Esophagus muscularis mucosa (tissue), 4 donors: Measurements from ENCODE around the gene RALA. TPM values are rescaled to one million over a fixed set of nuclear protein-coding genes. Genes with fewer than 3 reads are reported as not detected.
A peak's percentile ranks its signal among the peaks of the same experiment; 100 is the strongest.

Experiments used
- DNase-seq: peaks from one replicate; pipeline ENCODE4 v3.0.0-alpha.2; 2017; ENCODE audit errors: extremely low spot score
- H3K27ac ChIP-seq, 4 donors: fragments of 200-600 bp; sonication (generic); replicated peaks in 1 of 4; 1 replicate in 3 of 4; 2 replicates in 1 of 4; pipeline ENCODE4 v1.5.1; 2016 to 2019; ENCODE audit warnings: mild to moderate bottlenecking in 1 of 4
- H3K27me3 ChIP-seq, 4 donors: fragments of 200-600 bp; sonication (generic); one replicate each; pipeline versions ENCODE4 v1.5.1 to v1.6.0; 2016 to 2019
- H3K36me3 ChIP-seq, 4 donors: fragments of 200-600 bp; sonication (generic); one replicate each; pipeline ENCODE4 v1.5.1; 2016 to 2019
- H3K4me1 ChIP-seq, 4 donors: fragments of 200-600 bp; sonication (generic); one replicate each; pipeline ENCODE4 v1.5.1; 2016 to 2019
- H3K4me3 ChIP-seq, 4 donors: fragments of 200-600 bp; sonication (generic); 1 replicate in 2 of 4; 2 replicates in 2 of 4; pipeline ENCODE4 v1.5.1; 2016 to 2019; ENCODE audit warnings: mild to moderate bottlenecking in 4 of 4, moderate library complexity in 1 of 4
- H3K9me3 ChIP-seq, 4 donors: fragments of 200-600 bp; sonication (generic); 1 replicate in 3 of 4; 2 replicates in 1 of 4; pipeline ENCODE4 v1.5.1; 2016 to 2019
- CTCF ChIP-seq, 3 experiments: fragments of 200-600 bp in 2 of 3; fragments of 450-650 bp in 1 of 3; sonication (generic) in 2 of 3; IDR thresholded peaks; one replicate each; pipeline ENCODE4 v1.5.1; 2017 to 2019; ENCODE audit warnings: antibody characterized with exemption in 3 of 3, mild to moderate bottlenecking in 2 of 3, moderate library complexity in 1 of 3
- EP300 ChIP-seq: sonication (generic); formaldehyde crosslinking; IDR thresholded peaks from one replicate; pipeline ENCODE4 v1.6.1; 2017; ENCODE audit warnings: antibody characterized with exemption
- POLR2A ChIP-seq: fragments of 450-650 bp; IDR thresholded peaks from one replicate; pipeline ENCODE4 v1.6.1; 2017; ENCODE audit warnings: antibody characterized with exemption, moderate library complexity, mild to moderate bottlenecking, low read depth
- POLR2AphosphoS5 ChIP-seq, 2 donors: sonication (generic); formaldehyde crosslinking; IDR thresholded peaks; one replicate each; pipeline ENCODE4 v1.6.1; 2017; ENCODE audit warnings: antibody characterized with exemption in 2 of 2
- WGBS: methylation state at CpG from one replicate; pipeline ENCODE4 v1.1.5; 2018; 5-methylcytosine and 5-hydroxymethylcytosine counted together
- intact Hi-C: fragments of 100-400 bp; cut with DNase I; formaldehyde crosslinking; loops from one replicate; pipeline ENCODE4 v1.15.1; 2023
- total RNA-seq, 4 donors: library from RNA; depleted of rRNA; stranded (reverse); fragments of >200 nt; gene quantifications; one replicate each; pipeline versions ENCODE4 v1.1.0 to v1.2.1, GENCODE V29; 2016

Gene RALA
- total RNA-seq, 4 donors from 2014 or later = 12.3 to 25.1 (median 19.6) TPM

GRCh38 chr7:39735903-39736302, 112.5 kb downstream of the RALA start:
- H3K36me3 ChIP-seq = no peaks in the 10 kb centered on the region
- peaks cover 21 to 34% (median 26%) of the 10 kb centered on the region in 4 donors for H3K4me1 ChIP-seq
- H3K4me3 ChIP-seq = no peak overlapping the region
- H3K27ac ChIP-seq = no peak overlapping the region
- H3K27me3 ChIP-seq = no peaks in the 10 kb centered on the region
- DNase-seq = no peak
- TF ChIP-seq POLR2A = no peak
- TF ChIP-seq POLR2AphosphoS5 (IDR thresholded peaks at IDR 0.05) = no peak
- no peak for TF ChIP-seq CTCF (IDR thresholded peaks at IDR 0.05)
- TF ChIP-seq EP300 = no peak
- 62% methylated on average over 4 of the region's 4 CpGs for WGBS
- no peaks in the 10 kb centered on the region for H3K9me3 ChIP-seq
- intact Hi-C loops = no loop called here

GRCh38 chr7:39741942-39742623, 118.7 kb downstream of the RALA start:
- H3K4me3 ChIP-seq = no peak overlapping the region
- no peak for DNase-seq

GRCh38 chr7:39744620-39745019, 121.2 kb downstream of the RALA start:
- 85% methylated on average over 2 of the region's 2 CpGs for WGBS

More at GRCh38 chr7:39741942-39742623, 118.7 kb downstream of the RALA start:
- H3K9me3 ChIP-seq = no peaks in the 10 kb centered on the region
- no peaks in the 10 kb centered on the region for H3K36me3 ChIP-seq
- H3K27ac ChIP-seq = no peak overlapping the region
- WGBS = 90% methylated on average over 11 of the region's 13 CpGs
- no peaks in the 10 kb centered on the region for H3K27me3 ChIP-seq
- TF ChIP-seq CTCF (IDR thresholded peaks at IDR 0.05) = peak in 1 of 3 experiments; percentile 37
- TF ChIP-seq POLR2AphosphoS5 (IDR thresholded peaks at IDR 0.05) = no peak
- intact Hi-C loops = loop anchor here (10.0 kb wide), 1 partner anchor 937 kb away; no protein-coding TSS in a partner anchor
- H3K4me1 ChIP-seq = no peaks in the 10 kb centered on the region

GRCh38 chr7:39745320-39745719, 121.9 kb downstream of the RALA start:
- H3K27me3 ChIP-seq = no peaks in the 10 kb centered on the region
- no peaks in the 10 kb centered on the region for H3K9me3 ChIP-seq
- intact Hi-C loops = loop anchor here (1.0 to 10.0 kb wide), 2 partner anchors 165 to 941 kb away; no protein-coding TSS in a partner anchor
- WGBS = 73% methylated on average over 4 of the region's 4 CpGs
- no peak overlapping the region for H3K27ac ChIP-seq
- no peaks in the 10 kb centered on the region for H3K4me1 ChIP-seq
- TF ChIP-seq POLR2A (no peak), POLR2AphosphoS5 (IDR thresholded peaks at IDR 0.05) (no peak), CTCF (IDR thresholded peaks at IDR 0.05) (no peak), EP300 (no peak)
- no peaks in the 10 kb centered on the region for H3K36me3 ChIP-seq
- no peak for DNase-seq
- no peak overlapping the region for H3K4me3 ChIP-seq

More at GRCh38 chr7:39744620-39745019, 121.2 kb downstream of the RALA start:
- H3K9me3 ChIP-seq = no peaks in the 10 kb centered on the region
- no peaks in the 10 kb centered on the region for H3K27me3 ChIP-seq
- H3K4me1 ChIP-seq = no peaks in the 10 kb centered on the region
- no peaks in the 10 kb centered on the region for H3K36me3 ChIP-seq
- H3K27ac ChIP-seq = no peak overlapping the region
- intact Hi-C loops = loop anchor here (1.0 to 10.0 kb wide), 2 partner anchors 164 to 940 kb away; no protein-coding TSS in a partner anchor
- TF ChIP-seq EP300 (no peak), POLR2AphosphoS5 (IDR thresholded peaks at IDR 0.05) (no peak), POLR2A (no peak), CTCF (IDR thresholded peaks at IDR 0.05) (no peak)
- no peak for DNase-seq
- H3K4me3 ChIP-seq = no peak overlapping the region
